WTC11 (cell line): Measurements from ENCODE around the gene ARMCX1. TPM values are rescaled to one million over a fixed set of nuclear protein-coding genes. Genes with fewer than 3 reads are reported as not detected.

Experiments
- ATAC-seq: fragments of 200-7000 bp; cut with Tn5 transposase; 2 replicates; pipeline ENCODE4 v1.10.0; 2021; ENCODE audit warnings: mild to moderate bottlenecking, moderate library complexity
- CTCF ChIA-PET: fragments of 300-600 bp; sonication (Branson Sonifier 250); formaldehyde crosslinking; loops from one replicate; lab custom pipeline; 2021; ENCODE audit warnings: antibody characterized with exemption; lab: Charles Lee
- POLR2A ChIA-PET: fragments of 350-600 bp; sonication (Branson Sonifier 250); formaldehyde crosslinking; loops from one replicate; lab custom pipeline; 2021; ENCODE audit warnings: antibody characterized with exemption; lab: Charles Lee
- DNase-seq: peaks from one replicate; pipeline ENCODE4 v3.0.0; 2021; ENCODE audit warnings: low spot score
- H3K27ac Mint-ChIP-seq: 2 replicates; pipeline ENCODE4 v1.8.0; 2021; ENCODE audit warnings: mixed read lengths
- H3K27me3 Mint-ChIP-seq: 2 replicates; pipeline ENCODE4 v1.8.0; 2021; ENCODE audit warnings: low read depth, mild to moderate bottlenecking, moderate library complexity, mixed read lengths
- H3K36me3 Mint-ChIP-seq: 2 replicates; pipeline ENCODE4 v1.8.0; 2021; ENCODE audit warnings: mixed read lengths
- H3K4me1 Mint-ChIP-seq: 2 replicates; pipeline ENCODE4 v1.8.0; 2022; ENCODE audit warnings: mixed read lengths
- H3K4me3 Mint-ChIP-seq: 2 replicates; pipeline ENCODE4 v1.8.0; 2021; ENCODE audit warnings: mild to moderate bottlenecking, moderate library complexity, mixed read lengths
- H3K9me3 Mint-ChIP-seq: 2 replicates; pipeline ENCODE4 v1.8.0; 2021; ENCODE audit warnings: mixed read lengths
- CBFB ChIP-seq: sonication (generic); formaldehyde crosslinking; IDR thresholded peaks from 2 replicates; pipeline ENCODE4 v1.8.1; 2022; ENCODE audit warnings: mild to moderate bottlenecking, low read depth, missing genetic modification reagents
- CREB1 ChIP-seq: sonication (generic); formaldehyde crosslinking; IDR thresholded peaks from 2 replicates; pipeline ENCODE4 v1.8.0; 2023; ENCODE audit warnings: mild to moderate bottlenecking, missing genetic modification reagents
- CREM ChIP-seq: sonication (generic); formaldehyde crosslinking; IDR thresholded peaks from 2 replicates; pipeline ENCODE4 v1.8.1; 2022; ENCODE audit warnings: mild to moderate bottlenecking, missing genetic modification reagents, moderate library complexity
- ETV6 ChIP-seq: sonication (generic); formaldehyde crosslinking; IDR thresholded peaks from 2 replicates; pipeline ENCODE4 v1.8.1; 2022; ENCODE audit warnings: mild to moderate bottlenecking, missing genetic modification reagents
- FOXJ3 ChIP-seq: sonication (generic); formaldehyde crosslinking; IDR thresholded peaks from 2 replicates; pipeline ENCODE4 v1.9.0; 2021; ENCODE audit warnings: missing genetic modification reagents, mild to moderate bottlenecking, borderline replicate concordance
- GTF2I ChIP-seq: fragments of 250-450 bp; sonication (Bioruptor Pico); conservative IDR thresholded peaks from 2 replicates; pipeline ENCODE4 v1.4.0; 2021; ENCODE audit warnings: mild to moderate bottlenecking
- HMGA2 ChIP-seq: fragments of 250-450 bp; sonication (Bioruptor Pico); IDR thresholded peaks from 2 replicates; pipeline ENCODE4 v1.4.0; 2021; ENCODE audit warnings: mild to moderate bottlenecking, moderate library complexity
- HMGXB4 ChIP-seq: sonication (generic); formaldehyde crosslinking; IDR thresholded peaks from 2 replicates; pipeline ENCODE4 v1.8.1; 2023; ENCODE audit warnings: mild to moderate bottlenecking, moderate library complexity, missing genetic modification reagents
- MYBL2 ChIP-seq: sonication (generic); formaldehyde crosslinking; IDR thresholded peaks from 2 replicates; pipeline ENCODE4 v1.8.1; 2023; ENCODE audit warnings: mild to moderate bottlenecking, moderate library complexity, missing genetic modification reagents
- NR2C2 ChIP-seq: sonication (generic); formaldehyde crosslinking; IDR thresholded peaks from 2 replicates; pipeline ENCODE4 v1.8.0; 2022; ENCODE audit warnings: mild to moderate bottlenecking, missing genetic modification reagents
- PREB ChIP-seq: sonication (generic); formaldehyde crosslinking; IDR thresholded peaks from 2 replicates; pipeline ENCODE4 v1.8.1; 2022; ENCODE audit warnings: mild to moderate bottlenecking, missing genetic modification reagents, moderate library complexity, borderline replicate concordance
- RELA ChIP-seq: sonication (generic); formaldehyde crosslinking; IDR thresholded peaks from 2 replicates; pipeline ENCODE4 v1.8.1; 2022; ENCODE audit warnings: missing genetic modification reagents, mild to moderate bottlenecking, borderline replicate concordance
- SMAD4 ChIP-seq: sonication (generic); formaldehyde crosslinking; IDR thresholded peaks from 2 replicates; pipeline ENCODE4 v1.8.0; 2022; ENCODE audit warnings: mild to moderate bottlenecking, missing genetic modification reagents
- SOX15 ChIP-seq: fragments of 250-450 bp; sonication (Bioruptor Pico); IDR thresholded peaks from 2 replicates; pipeline ENCODE4 v1.9.0; 2021; ENCODE audit warnings: mild to moderate bottlenecking
- TEAD4 ChIP-seq: sonication (generic); formaldehyde crosslinking; IDR thresholded peaks from 2 replicates; pipeline ENCODE4 v1.8.0; 2022; ENCODE audit warnings: mild to moderate bottlenecking, missing genetic modification reagents
- USF2 ChIP-seq: sonication (generic); formaldehyde crosslinking; IDR thresholded peaks from 2 replicates; pipeline ENCODE4 v1.8.1; 2023; ENCODE audit warnings: mild to moderate bottlenecking, missing genetic modification reagents, moderate library complexity
- ZBTB43 ChIP-seq: sonication (generic); formaldehyde crosslinking; IDR thresholded peaks from 2 replicates; pipeline ENCODE4 v1.8.1; 2023; ENCODE audit warnings: mild to moderate bottlenecking, missing genetic modification reagents
- ZNF121 ChIP-seq: sonication (generic); formaldehyde crosslinking; IDR thresholded peaks from 2 replicates; pipeline ENCODE4 v1.8.0; 2023; ENCODE audit warnings: missing genetic modification reagents
- ZNF232 ChIP-seq: sonication (generic); formaldehyde crosslinking; IDR thresholded peaks from 2 replicates; pipeline ENCODE4 v1.8.0; 2022; ENCODE audit warnings: mild to moderate bottlenecking, missing genetic modification reagents
- ZNF396 ChIP-seq: fragments of 250-450 bp; sonication (Bioruptor Pico); IDR thresholded peaks from 2 replicates; pipeline ENCODE4 v1.8.0; 2021; ENCODE audit warnings: mild to moderate bottlenecking, moderate library complexity, borderline replicate concordance
- total RNA-seq: library from RNA; stranded (reverse); gene quantifications from 3 replicates; pipeline ENCODE4 v1.2.3, GENCODE V29; 2021
- TF ChIP-seq, protein P1 (sequence below): sonication (generic); formaldehyde crosslinking; IDR thresholded peaks from 2 replicates; pipeline ENCODE4 v1.8.1; 2022; ENCODE audit warnings: low read depth, missing genetic modification reagents, borderline replicate concordance
- TF ChIP-seq, protein P2 (sequence below): sonication (generic); formaldehyde crosslinking; IDR thresholded peaks from 2 replicates; pipeline ENCODE4 v1.8.0; 2022; ENCODE audit warnings: missing genetic modification reagents
- TF ChIP-seq, protein P3 (sequence below): fragments of 250-450 bp; sonication (Bioruptor Pico); IDR thresholded peaks from 2 replicates; pipeline ENCODE4 v1.9.0; 2021; ENCODE audit warnings: moderate library complexity, mild to moderate bottlenecking, inconsistent platforms, borderline replicate concordance
- TF ChIP-seq, protein P4 (sequence below): sonication (generic); formaldehyde crosslinking; IDR thresholded peaks from 2 replicates; pipeline ENCODE4 v1.8.0; 2023; ENCODE audit warnings: missing genetic modification reagents
- TF ChIP-seq, protein P5 (sequence below): sonication (generic); formaldehyde crosslinking; IDR thresholded peaks from 2 replicates; pipeline ENCODE4 v1.8.0; 2022; ENCODE audit warnings: mild to moderate bottlenecking, missing genetic modification reagents

ARMCX1 gene
- total RNA-seq, 1 experiment from 2014 or later = 27.4 TPM

DNA sequence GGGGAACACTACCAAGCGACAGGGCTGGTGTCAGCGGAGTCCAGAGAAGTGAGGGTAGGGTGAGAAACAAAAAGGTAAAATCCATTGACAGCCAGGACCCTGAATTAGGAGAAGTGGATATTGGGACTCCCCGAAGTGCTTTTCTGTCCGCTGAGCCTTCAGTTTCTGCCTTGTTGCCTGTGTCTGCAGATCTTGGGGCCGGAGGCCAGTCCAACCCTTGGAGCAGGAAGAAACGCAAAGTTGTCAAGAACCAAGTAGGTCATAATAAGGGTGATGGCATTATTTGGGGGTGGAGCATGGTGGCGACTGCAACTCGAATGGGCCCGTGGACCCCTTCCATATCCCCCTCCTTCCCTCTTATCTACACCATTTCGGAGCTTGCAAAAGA lies 1.0 kb downstream of the ARMCX1 start (continued):
- TF ChIP-seq HMGXB4 (no peak), ZNF232 (CRISPR knock-in tag) (no peak), SMAD4 (CRISPR knock-in tag) (no peak), TEAD4 (CRISPR knock-in tag) (no peak), ZNF396 (CRISPR knock-in tag) (no peak), MYBL2 (no peak), USF2 (no peak)
- TF ChIP-seq, protein P1, sequence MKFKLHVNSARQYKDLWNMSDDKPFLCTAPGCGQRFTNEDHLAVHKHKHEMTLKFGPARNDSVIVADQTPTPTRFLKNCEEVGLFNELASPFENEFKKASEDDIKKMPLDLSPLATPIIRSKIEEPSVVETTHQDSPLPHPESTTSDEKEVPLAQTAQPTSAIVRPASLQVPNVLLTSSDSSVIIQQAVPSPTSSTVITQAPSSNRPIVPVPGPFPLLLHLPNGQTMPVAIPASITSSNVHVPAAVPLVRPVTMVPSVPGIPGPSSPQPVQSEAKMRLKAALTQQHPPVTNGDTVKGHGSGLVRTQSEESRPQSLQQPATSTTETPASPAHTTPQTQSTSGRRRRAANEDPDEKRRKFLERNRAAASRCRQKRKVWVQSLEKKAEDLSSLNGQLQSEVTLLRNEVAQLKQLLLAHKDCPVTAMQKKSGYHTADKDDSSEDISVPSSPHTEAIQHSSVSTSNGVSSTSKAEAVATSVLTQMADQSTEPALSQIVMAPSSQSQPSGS (CRISPR knock-in tag) = no peak

- Mint-ChIP-seq H3K9me3 (no peaks in the 10 kb centered on the region), H3K27ac (no peak overlapping the region)
- CTCF ChIA-PET = no interaction called here
- TF ChIP-seq CREB1 (CRISPR knock-in tag) = no peak
- TF ChIP-seq, protein P2, sequence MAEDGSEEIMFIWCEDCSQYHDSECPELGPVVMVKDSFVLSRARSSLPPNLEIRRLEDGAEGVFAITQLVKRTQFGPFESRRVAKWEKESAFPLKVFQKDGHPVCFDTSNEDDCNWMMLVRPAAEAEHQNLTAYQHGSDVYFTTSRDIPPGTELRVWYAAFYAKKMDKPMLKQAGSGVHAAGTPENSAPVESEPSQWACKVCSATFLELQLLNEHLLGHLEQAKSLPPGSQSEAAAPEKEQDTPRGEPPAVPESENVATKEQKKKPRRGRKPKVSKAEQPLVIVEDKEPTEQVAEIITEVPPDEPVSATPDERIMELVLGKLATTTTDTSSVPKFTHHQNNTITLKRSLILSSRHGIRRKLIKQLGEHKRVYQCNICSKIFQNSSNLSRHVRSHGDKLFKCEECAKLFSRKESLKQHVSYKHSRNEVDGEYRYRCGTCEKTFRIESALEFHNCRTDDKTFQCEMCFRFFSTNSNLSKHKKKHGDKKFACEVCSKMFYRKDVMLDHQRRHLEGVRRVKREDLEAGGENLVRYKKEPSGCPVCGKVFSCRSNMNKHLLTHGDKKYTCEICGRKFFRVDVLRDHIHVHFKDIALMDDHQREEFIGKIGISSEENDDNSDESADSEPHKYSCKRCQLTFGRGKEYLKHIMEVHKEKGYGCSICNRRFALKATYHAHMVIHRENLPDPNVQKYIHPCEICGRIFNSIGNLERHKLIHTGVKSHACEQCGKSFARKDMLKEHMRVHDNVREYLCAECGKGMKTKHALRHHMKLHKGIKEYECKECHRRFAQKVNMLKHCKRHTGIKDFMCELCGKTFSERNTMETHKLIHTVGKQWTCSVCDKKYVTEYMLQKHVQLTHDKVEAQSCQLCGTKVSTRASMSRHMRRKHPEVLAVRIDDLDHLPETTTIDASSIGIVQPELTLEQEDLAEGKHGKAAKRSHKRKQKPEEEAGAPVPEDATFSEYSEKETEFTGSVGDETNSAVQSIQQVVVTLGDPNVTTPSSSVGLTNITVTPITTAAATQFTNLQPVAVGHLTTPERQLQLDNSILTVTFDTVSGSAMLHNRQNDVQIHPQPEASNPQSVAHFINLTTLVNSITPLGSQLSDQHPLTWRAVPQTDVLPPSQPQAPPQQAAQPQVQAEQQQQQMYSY = no peak
- TF ChIP-seq PREB (CRISPR knock-in tag) = no peak
- TF ChIP-seq HMGA2 = no peak
- no peak for TF ChIP-seq RELA (CRISPR knock-in tag)
- no peak for TF ChIP-seq CREM (CRISPR knock-in tag)
- TF ChIP-seq USF2 = no peak
- TF ChIP-seq FOXJ3 (CRISPR knock-in tag) = no peak
- TF ChIP-seq GTF2I (CRISPR knock-in tag) = no peak
- no peak for TF ChIP-seq ETV6
- TF ChIP-seq, protein P3, sequence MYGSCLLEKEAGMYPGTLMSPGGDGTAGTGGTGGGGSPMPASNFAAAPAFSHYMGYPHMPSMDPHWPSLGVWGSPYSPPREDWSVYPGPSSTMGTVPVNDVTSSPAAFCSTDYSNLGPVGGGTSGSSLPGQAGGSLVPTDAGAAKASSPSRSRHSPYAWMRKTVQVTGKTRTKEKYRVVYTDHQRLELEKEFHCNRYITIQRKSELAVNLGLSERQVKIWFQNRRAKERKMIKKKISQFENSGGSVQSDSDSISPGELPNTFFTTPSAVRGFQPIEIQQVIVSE = no peak
- TF ChIP-seq, protein P4, sequence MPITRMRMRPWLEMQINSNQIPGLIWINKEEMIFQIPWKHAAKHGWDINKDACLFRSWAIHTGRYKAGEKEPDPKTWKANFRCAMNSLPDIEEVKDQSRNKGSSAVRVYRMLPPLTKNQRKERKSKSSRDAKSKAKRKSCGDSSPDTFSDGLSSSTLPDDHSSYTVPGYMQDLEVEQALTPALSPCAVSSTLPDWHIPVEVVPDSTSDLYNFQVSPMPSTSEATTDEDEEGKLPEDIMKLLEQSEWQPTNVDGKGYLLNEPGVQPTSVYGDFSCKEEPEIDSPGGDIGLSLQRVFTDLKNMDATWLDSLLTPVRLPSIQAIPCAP (CRISPR knock-in tag) = no peak
- TF ChIP-seq, protein P5, sequence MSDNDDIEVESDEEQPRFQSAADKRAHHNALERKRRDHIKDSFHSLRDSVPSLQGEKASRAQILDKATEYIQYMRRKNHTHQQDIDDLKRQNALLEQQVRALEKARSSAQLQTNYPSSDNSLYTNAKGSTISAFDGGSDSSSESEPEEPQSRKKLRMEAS (CRISPR knock-in tag) = no peak
- no peak for TF ChIP-seq CBFB (CRISPR knock-in tag)
- no peak for TF ChIP-seq ZBTB43 (CRISPR knock-in tag)
- TF ChIP-seq ZNF121 (CRISPR knock-in tag) = no peak
- TF ChIP-seq SOX15 (CRISPR knock-in tag) = no peak
- no peak for TF ChIP-seq NR2C2 (CRISPR knock-in tag)
These were observed 2.4 kb downstream of the ARMCX1 start for GRCh38 chrX:101552714-101553113.

More at GRCh38 chrX:101552714-101553113, 2.4 kb downstream of the ARMCX1 start:
- DNase-seq = no peak
- Mint-ChIP-seq H3K4me1 (peaks cover 16% of the 10 kb centered on the region), H3K27me3 (no peaks in the 10 kb centered on the region), H3K4me3 (no peak overlapping the region), H3K36me3 (peaks cover 4% of the 10 kb centered on the region; the same call in 1 of the 2 replicates)
- ATAC-seq = no peak
- POLR2A ChIA-PET = no interaction called here
